ENCODE data around the gene CNGA2. TPM values are rescaled to one million over a fixed set of nuclear protein-coding genes. Genes with fewer than 3 reads are reported as not detected.

The CNGA2 gene
- polyA plus RNA-seq, 3 donors: not detected

GRCh38 chrX:151779258-151779657, 44.7 kb downstream of the CNGA2 start:
- no peaks in the 10 kb centered on the region for H3K36me3 ChIP-seq (replicated peaks in 1 of 2; ENCODE audit: control insufficient read depth in 1 of 2, insufficient read depth in 2 of 2, low read length in 2 of 2)
- H3K27me3 ChIP-seq (ENCODE audit: control insufficient read depth in 2 of 2, insufficient read depth in 2 of 2, low read length in 2 of 2): no peaks in the 10 kb centered on the region
- Mint-ChIP-seq H3K4me1 (no peaks in the 10 kb centered on the region), H3K27me3 (ENCODE audit: low read depth in 3 of 3) (peaks cover 1 to 7% (median 2%) of the 10 kb centered on the region in 3 donors), H3K9me3 (peaks cover 0 to 4% (median 2%) of the 10 kb centered on the region in 7 donors), H3K27ac (no peak overlapping the region), H3K4me3 (no peak overlapping the region), H3K36me3 (no peaks in the 10 kb centered on the region)
- DNase-seq: no peak
- H2AFZ ChIP-seq (ENCODE audit: insufficient read depth, low read depth, low read length, poor library complexity, severe bottlenecking): no peak overlapping the region
- H3K4me1 ChIP-seq (ENCODE audit: control insufficient read depth in 1 of 2, insufficient read depth in 2 of 2, low read length in 2 of 2): no peaks in the 10 kb centered on the region
- no peaks in the 10 kb centered on the region for H3K9me3 ChIP-seq (replicated peaks in 1 of 2; ENCODE audit: control insufficient read depth in 1 of 2, insufficient read depth in 1 of 2, low read length in 2 of 2)
- H3K4me3 ChIP-seq (replicated peaks in 1 of 3; ENCODE audit: low read depth in 2 of 3, low read length in 3 of 3): no peak overlapping the region
- H3K27ac ChIP-seq (ENCODE audit: low read depth in 1 of 2, low read length in 2 of 2): no peak overlapping the region
- WGBS (ENCODE audit: insufficient coverage): 100% methylated on average over 1 of the region's 4 CpGs
- H3K4me2 ChIP-seq (replicated peaks; ENCODE audit: extremely low read depth, low read length, poor library complexity, severe bottlenecking): no peak overlapping the region
- no peaks in the 10 kb centered on the region for H4K20me1 ChIP-seq (ENCODE audit: insufficient read depth, low read length)
- no peak for TF ChIP-seq CTCF (IDR thresholded peaks at IDR 0.05)
- no peak overlapping the region for H3K9ac ChIP-seq (ENCODE audit: insufficient read depth, low read length, poor library complexity, severe bottlenecking)
- intact Hi-C loops (cut with micrococcal nuclease): no loop called here
- H3K79me2 ChIP-seq (ENCODE audit: insufficient read depth, low read length): no peaks in the 10 kb centered on the region

- H3K4me3 ChIP-seq (replicated peaks in 1 of 3; ENCODE audit: low read depth in 2 of 3, low read length in 3 of 3): no peak overlapping the region
- H3K4me1 Mint-ChIP-seq: no peaks in the 10 kb centered on the region
- no peaks in the 10 kb centered on the region for H3K36me3 Mint-ChIP-seq
- WGBS (ENCODE audit: insufficient coverage): 93% methylated on average over 2 of the region's 4 CpGs
- no peaks in the 10 kb centered on the region for H3K9me3 ChIP-seq (replicated peaks in 1 of 2; ENCODE audit: control insufficient read depth in 1 of 2, insufficient read depth in 1 of 2, low read length in 2 of 2)
- H3K79me2 ChIP-seq (ENCODE audit: insufficient read depth, low read length): no peaks in the 10 kb centered on the region
- H2AFZ ChIP-seq (ENCODE audit: insufficient read depth, low read depth, low read length, poor library complexity, severe bottlenecking): no peak overlapping the region
- no peak overlapping the region for H3K27ac Mint-ChIP-seq
- H3K27ac ChIP-seq (ENCODE audit: low read depth in 1 of 2, low read length in 2 of 2): no peak overlapping the region
- no peaks in the 10 kb centered on the region for H4K20me1 ChIP-seq (ENCODE audit: insufficient read depth, low read length)
- no peaks in the 10 kb centered on the region for H3K36me3 ChIP-seq (replicated peaks in 1 of 2; ENCODE audit: control insufficient read depth in 1 of 2, insufficient read depth in 2 of 2, low read length in 2 of 2)
- H3K4me2 ChIP-seq (replicated peaks; ENCODE audit: extremely low read depth, low read length, poor library complexity, severe bottlenecking): no peak overlapping the region
- H3K27me3 ChIP-seq (ENCODE audit: control insufficient read depth in 2 of 2, insufficient read depth in 2 of 2, low read length in 2 of 2): no peaks in the 10 kb centered on the region
- peaks cover 0 to 4% (median 0%) of the 10 kb centered on the region in 7 donors for H3K9me3 Mint-ChIP-seq
- no peaks in the 10 kb centered on the region for H3K4me1 ChIP-seq (ENCODE audit: control insufficient read depth in 1 of 2, insufficient read depth in 2 of 2, low read length in 2 of 2)
- H3K27me3 Mint-ChIP-seq (ENCODE audit: low read depth in 3 of 3): peaks cover 1 to 7% (median 2%) of the 10 kb centered on the region in 3 donors
- no peak overlapping the region for H3K9ac ChIP-seq (ENCODE audit: insufficient read depth, low read length, poor library complexity, severe bottlenecking)
- TF ChIP-seq CTCF (IDR thresholded peaks at IDR 0.05): no peak
- no peak overlapping the region for H3K4me3 Mint-ChIP-seq
- intact Hi-C loops (cut with micrococcal nuclease): no loop called here
- no peak for DNase-seq
Observed at GRCh38 chrX:151780621-151781020, 46.1 kb downstream of the CNGA2 start.

All from CD14-positive monocyte (primary cell).